Germinal center (tissue), 1 donor: ENCODE results near the gene DDX56.
"Not testable (repeated sequence)": the region's sequence is repeated elsewhere in the genome, so short reads cannot be mapped to it uniquely, and the experiment has no call there.

Source experiments
- DNase-seq: peaks from one replicate; pipeline ENCODE4 v3.0.0; 2012; ENCODE audit warnings: mixed read lengths, low spot score

The DDX56 gene

GRCh38 chr7:44597181-44597580 lies 23.5 kb upstream of the DDX56 start:
- DNase-seq: not testable (repeated sequence)

- DNase-seq: no peak
These were observed 22.4 kb upstream of the DDX56 start for GRCh38 chr7:44595934-44596635.

GRCh38 chr7:44590910-44591309 lies 17.2 kb upstream of the DDX56 start:
- DNase-seq: no peak

GRCh38 chr7:44587843-44588711 lies 14.4 kb upstream of the DDX56 start:
- no peak for DNase-seq

- no peak for DNase-seq
These were observed 9.6 kb upstream of the DDX56 start for GRCh38 chr7:44583146-44583865.

- DNase-seq: peak; percentile 100
These were observed 8.3 kb upstream of the DDX56 start, which contains the start of gene TMED4 for GRCh38 chr7:44581879-44582603. TMED4 (minus strand) TSS chr7:44582231; CDS start chr7:44582206, 25 bp downstream.

- peak; percentile 41 for DNase-seq
These were observed 7.5 kb upstream of the DDX56 start for GRCh38 chr7:44580945-44581878.

GRCh38 chr7:44576228-44576627 lies 2.5 kb upstream of the DDX56 start:
- no peak for DNase-seq

GRCh38 chr7:44575054-44575453 lies 1.3 kb upstream of the DDX56 start:
- no peak for DNase-seq

- DNase-seq: no peak
These were observed 672 bp upstream of the DDX56 start for GRCh38 chr7:44574287-44574872.

- DNase-seq: no peak
These were observed 937 bp downstream of the DDX56 start for GRCh38 chr7:44572771-44573170.

GRCh38 chr7:44569959-44570358 lies 3.7 kb downstream of the DDX56 start:
- DNase-seq: no peak

GRCh38 chr7:44568771-44569560 lies 4.7 kb downstream of the DDX56 start:
- DNase-seq: no peak

- DNase-seq: no peak
These were observed 5.8 kb downstream of the DDX56 start for GRCh38 chr7:44567884-44568283.

GRCh38 chr7:44566680-44567079 lies 7.0 kb downstream of the DDX56 start:
- no peak for DNase-seq

GRCh38 chr7:44565795-44566559 lies 7.7 kb downstream of the DDX56 start:
- DNase-seq: no peak

GRCh38 chr7:44565097-44565794 lies 8.5 kb downstream of the DDX56 start:
- peak; percentile 70 for DNase-seq

GRCh38 chr7:44564606-44565005 lies 9.1 kb downstream of the DDX56 start:
- no peak for DNase-seq
